H9 (cell line): Measurements from ENCODE around the gene OR2H1. TPM values are rescaled to one million over a fixed set of nuclear protein-coding genes. Genes with fewer than 3 reads are reported as not detected.

ENCODE experiments used
- DNase-seq: peaks from one replicate; pipeline ENCODE4 v3.0.0-alpha.2; 2017
- H2AFZ ChIP-seq: one replicate; pipeline ENCODE4 v1.6.1; 2013; ENCODE audit warnings: mild to moderate bottlenecking, low read length, control low read depth, moderate library complexity
- H2AK5ac ChIP-seq: 2 replicates; pipeline ENCODE4 v1.6.1; 2013; ENCODE audit warnings: low read length, control low read depth, mixed read lengths; ENCODE audit not compliant: insufficient read length
- H2BK120ac ChIP-seq: one replicate; pipeline ENCODE4 v1.6.1; 2013; ENCODE audit warnings: low read depth, mild to moderate bottlenecking, low read length, control low read depth, inconsistent platforms; ENCODE audit not compliant: poor library complexity, severe bottlenecking
- H2BK12ac ChIP-seq: 2 replicates; pipeline ENCODE4 v1.6.1; 2013; ENCODE audit warnings: low read length, control low read depth, mixed read lengths, low read depth; ENCODE audit not compliant: insufficient read length
- H2BK15ac ChIP-seq: 2 replicates; pipeline ENCODE4 v1.6.1; 2013; ENCODE audit warnings: low read depth, low read length, control low read depth
- H2BK20ac ChIP-seq: one replicate; pipeline ENCODE4 v1.6.1; 2013; ENCODE audit warnings: low read depth, mild to moderate bottlenecking, low read length, control low read depth, inconsistent platforms; ENCODE audit not compliant: poor library complexity, severe bottlenecking
- H2BK5ac ChIP-seq: 2 replicates; pipeline ENCODE4 v1.6.1; 2013; ENCODE audit warnings: low read length, control low read depth, mixed read lengths; ENCODE audit not compliant: insufficient read length
- H3K14ac ChIP-seq: 2 replicates; pipeline ENCODE4 v1.6.1; 2013; ENCODE audit warnings: low read length, control low read depth; ENCODE audit not compliant: insufficient read depth
- H3K18ac ChIP-seq: 2 replicates; pipeline ENCODE4 v1.6.1; 2013; ENCODE audit warnings: low read depth, mild to moderate bottlenecking, mixed read lengths, low read length, control low read depth; ENCODE audit not compliant: insufficient read length
- H3K23ac ChIP-seq: 2 replicates; pipeline ENCODE4 v1.6.1; 2013; ENCODE audit warnings: low read length, control low read depth, mixed read lengths, low read depth; ENCODE audit not compliant: insufficient read length
- H3K23me2 ChIP-seq: 2 replicates; pipeline ENCODE4 v1.6.1; 2013; ENCODE audit warnings: low read depth, mild to moderate bottlenecking, mixed read lengths, low read length, control low read depth; ENCODE audit not compliant: insufficient read length, poor library complexity, severe bottlenecking
- H3K27ac ChIP-seq: 2 replicates; pipeline ENCODE4 v1.5.1; 2013; ENCODE audit warnings: low read length, control low read depth, mixed read lengths, low read depth; ENCODE audit not compliant: insufficient read length
- H3K27me3 ChIP-seq: 2 replicates; pipeline ENCODE4 v1.6.1; 2013; ENCODE audit warnings: low read length, control low read depth, inconsistent platforms; ENCODE audit not compliant: insufficient read depth
- H3K4ac ChIP-seq: 2 replicates; pipeline ENCODE4 v1.6.1; 2013; ENCODE audit warnings: low read depth, mild to moderate bottlenecking, control low read depth, inconsistent platforms, low read length, moderate library complexity
- H3K4me1 ChIP-seq: 2 replicates; pipeline ENCODE4 v1.6.1; 2013; ENCODE audit warnings: low read length, control low read depth, inconsistent platforms; ENCODE audit not compliant: insufficient read depth
- H3K4me2 ChIP-seq: 2 replicates; pipeline ENCODE4 v1.6.1; 2013; ENCODE audit warnings: low read length, control low read depth, mixed read lengths; ENCODE audit not compliant: insufficient read length, insufficient read depth
- H3K56ac ChIP-seq: 2 replicates; pipeline ENCODE4 v1.6.1; 2013; ENCODE audit warnings: low read depth, mild to moderate bottlenecking, mixed read lengths, low read length, control low read depth; ENCODE audit not compliant: insufficient read length
- H3K79me1 ChIP-seq: 2 replicates; pipeline ENCODE4 v1.6.1; 2013; ENCODE audit warnings: low read depth, mild to moderate bottlenecking, moderate library complexity, low read length, control low read depth, inconsistent platforms; ENCODE audit not compliant: insufficient read depth, poor library complexity, severe bottlenecking
- H3K79me2 ChIP-seq: 2 replicates; pipeline ENCODE4 v1.6.1; 2013; ENCODE audit warnings: low read length, control low read depth, inconsistent platforms; ENCODE audit not compliant: insufficient read depth
- H3K9ac ChIP-seq: 2 replicates; pipeline ENCODE4 v1.6.1; 2013; ENCODE audit warnings: low read length, control low read depth, mixed read lengths; ENCODE audit not compliant: insufficient read length; ENCODE audit errors: extremely low read depth
- H3K9me3 ChIP-seq: one replicate; pipeline ENCODE4 v1.6.1; 2013; ENCODE audit warnings: low read depth, low read length, inconsistent platforms; ENCODE audit not compliant: control insufficient read depth
- H3T11ph ChIP-seq: one replicate; pipeline ENCODE4 v1.6.1; 2013; ENCODE audit warnings: mild to moderate bottlenecking, low read length, control low read depth, inconsistent platforms
- H4K20me1 ChIP-seq: one replicate; pipeline ENCODE4 v1.6.1; 2013; ENCODE audit not compliant: control insufficient read depth, insufficient read length, insufficient read depth
- H4K5ac ChIP-seq: 2 replicates; pipeline ENCODE4 v1.6.1; 2013; ENCODE audit warnings: low read depth, mild to moderate bottlenecking, mixed read lengths, low read length, control low read depth; ENCODE audit not compliant: insufficient read length
- H4K8ac ChIP-seq: replicated peaks from 2 replicates; pipeline ENCODE4 v1.6.1; 2013; ENCODE audit warnings: low read length, control low read depth, mixed read lengths, low read depth; ENCODE audit not compliant: insufficient read length
- H4K91ac ChIP-seq: 2 replicates; pipeline ENCODE4 v1.6.1; 2013; ENCODE audit warnings: low read depth, mild to moderate bottlenecking, moderate library complexity, mixed read lengths, low read length, control low read depth; ENCODE audit not compliant: insufficient read length
- H3K27ac Mint-ChIP-seq, 3 experiments: 2 replicates in 2 of 3; 3 replicates in 1 of 3; pipeline ENCODE4 v1.8.0; 2020 to 2021; ENCODE audit warnings: mixed read lengths in 3 of 3, mild to moderate bottlenecking in 1 of 3, moderate library complexity in 1 of 3
- H3K27me3 Mint-ChIP-seq: 2 replicates; pipeline ENCODE4 v1.8.0; 2021; ENCODE audit warnings: low read depth, mild to moderate bottlenecking, moderate library complexity, mixed read lengths
- H3K36me3 Mint-ChIP-seq, 3 experiments: 2 replicates in 2 of 3; 3 replicates in 1 of 3; pipeline ENCODE4 v1.8.0; 2020 to 2021; ENCODE audit warnings: low read depth in 3 of 3, mixed read lengths in 3 of 3; ENCODE audit not compliant: insufficient read depth in 1 of 3
- H3K4me1 Mint-ChIP-seq, 2 experiments: 2 replicates each; pipeline ENCODE4 v1.8.0; 2020; ENCODE audit warnings: mixed read lengths in 2 of 2
- H3K4me3 Mint-ChIP-seq, 2 experiments: 2 replicates in 1 of 2; 3 replicates in 1 of 2; pipeline ENCODE4 v1.8.0; 2020 to 2021; ENCODE audit warnings: mild to moderate bottlenecking in 2 of 2, mixed read lengths in 2 of 2, moderate library complexity in 1 of 2
- H3K9me3 Mint-ChIP-seq, 2 experiments: 2 replicates in 1 of 2; 3 replicates in 1 of 2; pipeline ENCODE4 v1.8.0; 2020; ENCODE audit warnings: mild to moderate bottlenecking in 2 of 2, mixed read lengths in 2 of 2, moderate library complexity in 1 of 2
- WGBS: extraction: QIAGEN DNeasy Blood & Tissue Kit; methylation state at CpG from one replicate; pipeline ENCODE4 v1.1.7; 2013; ENCODE audit warnings: missing lambda C conversion rate, low lambda C conversion rate, mixed read lengths; ENCODE audit not compliant: insufficient read length; ENCODE audit errors: extremely low coverage; 5-methylcytosine and 5-hydroxymethylcytosine counted together
- total RNA-seq: library from RNA; stranded (reverse); gene quantifications from 2 replicates; pipeline ENCODE4 v1.2.1, GENCODE V29; 2021
- TF ChIP-seq, protein P1 (sequence below): fragments of 200-600 bp; sonication (generic); conservative IDR thresholded peaks from 3 replicates; pipeline ENCODE4 v1.8.0; 2021; ENCODE audit warnings: antibody characterized with exemption, mild to moderate bottlenecking

Gene OR2H1
- total RNA-seq, 1 experiment from 2014 or later, result not detected

DNA sequence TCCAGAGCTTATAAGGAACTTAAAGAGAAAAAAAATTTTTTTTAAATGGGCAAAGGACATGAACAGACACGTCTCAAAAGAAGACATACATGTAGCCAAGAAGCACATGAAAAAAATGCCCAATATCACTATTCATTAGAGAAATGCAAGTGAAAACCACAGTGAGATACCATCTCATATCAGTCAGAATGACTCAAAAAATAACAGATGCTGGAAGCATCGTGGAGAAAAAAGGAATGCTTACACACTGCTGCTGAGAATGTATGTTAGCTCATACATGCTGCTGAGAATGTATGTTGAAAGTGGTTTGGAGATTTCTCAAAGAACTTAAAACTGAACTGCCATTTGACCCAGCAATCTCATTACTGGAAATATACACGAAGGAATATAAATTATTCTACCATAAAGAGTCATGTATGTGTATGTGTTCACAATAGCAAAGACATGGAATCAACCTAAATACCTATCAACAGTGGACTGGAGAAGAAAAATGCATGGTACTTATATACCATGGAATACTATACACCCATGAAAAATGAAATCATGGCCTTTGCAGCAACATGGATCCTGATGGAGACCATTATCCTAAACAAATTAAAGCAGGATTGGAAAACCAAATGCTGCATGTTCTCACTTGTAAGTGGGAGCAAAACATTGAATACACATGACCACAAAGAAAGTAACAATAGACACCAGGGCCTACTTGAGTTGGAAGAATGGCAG lies 5.3 kb upstream of the OR2H1 start:
- peaks cover 11 to 16% of the 10 kb centered on the region in 2 experiments for H3K4me1 Mint-ChIP-seq
- Histone ChIP-seq H2BK12ac (no peak overlapping the region), H2BK5ac (no peak overlapping the region), H4K8ac (no peak overlapping the region), H3K9me3 (no peaks in the 10 kb centered on the region), H2BK120ac (no peak overlapping the region), H3K23ac (no peak overlapping the region), H3K4me2 (no peak overlapping the region), H4K20me1 (no peaks in the 10 kb centered on the region), H2AFZ (no peak overlapping the region), H4K91ac (no peak overlapping the region), H4K5ac (no peak overlapping the region), H3K14ac (no peak overlapping the region), H3K23me2 (no peaks in the 10 kb centered on the region), H3K18ac (no peak overlapping the region), H3K79me1 (no peaks in the 10 kb centered on the region), H3T11ph (no peak overlapping the region), H3K4ac (no peak overlapping the region), H2AK5ac (no peak overlapping the region), H3K4me1 (peaks cover 3% of the 10 kb centered on the region; the same call in 1 of the 2 replicates), H3K79me2 (no peaks in the 10 kb centered on the region), H3K27me3 (no peaks in the 10 kb centered on the region), H3K27ac (no peak overlapping the region), H2BK15ac (no peak overlapping the region), H3K56ac (no peak overlapping the region), H2BK20ac (no peak overlapping the region), H3K9ac (no peak overlapping the region)
- H3K9me3 Mint-ChIP-seq, result peaks cover 4 to 6% of the 10 kb centered on the region in 2 experiments; a peak in 3 of 5 replicates
- peaks cover 0 to 11% (median 0%) of the 10 kb centered on the region in 3 experiments; a peak in 2 of 7 replicates for H3K36me3 Mint-ChIP-seq
- no peak for DNase-seq
- H3K27ac Mint-ChIP-seq, result no peak overlapping the region
- TF ChIP-seq, protein P1, sequence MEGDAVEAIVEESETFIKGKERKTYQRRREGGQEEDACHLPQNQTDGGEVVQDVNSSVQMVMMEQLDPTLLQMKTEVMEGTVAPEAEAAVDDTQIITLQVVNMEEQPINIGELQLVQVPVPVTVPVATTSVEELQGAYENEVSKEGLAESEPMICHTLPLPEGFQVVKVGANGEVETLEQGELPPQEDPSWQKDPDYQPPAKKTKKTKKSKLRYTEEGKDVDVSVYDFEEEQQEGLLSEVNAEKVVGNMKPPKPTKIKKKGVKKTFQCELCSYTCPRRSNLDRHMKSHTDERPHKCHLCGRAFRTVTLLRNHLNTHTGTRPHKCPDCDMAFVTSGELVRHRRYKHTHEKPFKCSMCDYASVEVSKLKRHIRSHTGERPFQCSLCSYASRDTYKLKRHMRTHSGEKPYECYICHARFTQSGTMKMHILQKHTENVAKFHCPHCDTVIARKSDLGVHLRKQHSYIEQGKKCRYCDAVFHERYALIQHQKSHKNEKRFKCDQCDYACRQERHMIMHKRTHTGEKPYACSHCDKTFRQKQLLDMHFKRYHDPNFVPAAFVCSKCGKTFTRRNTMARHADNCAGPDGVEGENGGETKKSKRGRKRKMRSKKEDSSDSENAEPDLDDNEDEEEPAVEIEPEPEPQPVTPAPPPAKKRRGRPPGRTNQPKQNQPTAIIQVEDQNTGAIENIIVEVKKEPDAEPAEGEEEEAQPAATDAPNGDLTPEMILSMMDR, result no peak
- H3K27me3 Mint-ChIP-seq, result no peaks in the 10 kb centered on the region
- no CpG with 5 or more reads among the region's 3 CpGs for WGBS
- no peak overlapping the region for H3K4me3 Mint-ChIP-seq
